GM21423 (cell line): Measurements from ENCODE around the gene FIGN.

ENCODE experiments used
- ATAC-seq: cut with Tn5 transposase; IDR thresholded peaks from one replicate; pipeline ENCODE4 v1.9.1; 2021; ENCODE audit warnings: mild to moderate bottlenecking, moderate library complexity; ENCODE audit not compliant: unreplicated experiment

Gene FIGN

GRCh38 chr2:163736433-163737189, 803 bp upstream of the FIGN start:
- ATAC-seq: no peak

GRCh38 chr2:163734881-163735684, 725 bp downstream of the FIGN start:
- no peak for ATAC-seq

- ATAC-seq: no peak
Observed at GRCh38 chr2:163734401-163734800, 1.4 kb downstream of the FIGN start.

GRCh38 chr2:163733956-163734355, 1.9 kb downstream of the FIGN start:
- no peak for ATAC-seq

- no peak for ATAC-seq
Observed at GRCh38 chr2:163733301-163733938, 2.4 kb downstream of the FIGN start.

- no peak for ATAC-seq
Observed at GRCh38 chr2:163732727-163733126, 3.1 kb downstream of the FIGN start.

GRCh38 chr2:163731735-163732134, 4.1 kb downstream of the FIGN start:
- ATAC-seq: no peak

GRCh38 chr2:163730556-163730955, 5.3 kb downstream of the FIGN start:
- ATAC-seq: no peak

- no peak for ATAC-seq
Observed at GRCh38 chr2:163729636-163730273, 6.1 kb downstream of the FIGN start.

GRCh38 chr2:163723881-163724280, 11.9 kb downstream of the FIGN start:
- no peak for ATAC-seq

- no peak for ATAC-seq
Observed at GRCh38 chr2:163723348-163723747, 12.5 kb downstream of the FIGN start.

GRCh38 chr2:163719331-163719730, 16.5 kb downstream of the FIGN start:
- ATAC-seq: no peak

- no peak for ATAC-seq
Observed at GRCh38 chr2:163717993-163718680, 17.7 kb downstream of the FIGN start.

- ATAC-seq: no peak
Observed at GRCh38 chr2:163717515-163717914, 18.3 kb downstream of the FIGN start.

- no peak for ATAC-seq
Observed at GRCh38 chr2:163716101-163716500, 19.7 kb downstream of the FIGN start.

GRCh38 chr2:163715668-163716067, 20.1 kb downstream of the FIGN start:
- ATAC-seq: no peak

- ATAC-seq: no peak
Observed at GRCh38 chr2:163715199-163715598, 20.6 kb downstream of the FIGN start.

GRCh38 chr2:163713534-163714311, 22.1 kb downstream of the FIGN start:
- ATAC-seq: no peak

GRCh38 chr2:163711699-163712098, 24.1 kb downstream of the FIGN start:
- ATAC-seq: no peak

GRCh38 chr2:163711258-163711657, 24.6 kb downstream of the FIGN start:
- ATAC-seq: no peak
